HG02642 (cell line): ENCODE measurements around the gene TNIP1.

Experiments used
- ATAC-seq: cut with Tn5 transposase; IDR thresholded peaks from one replicate; pipeline ENCODE4 v1.9.1; 2021; ENCODE audit warnings: mild to moderate bottlenecking; ENCODE audit not compliant: unreplicated experiment, poor library complexity

TNIP1 gene

DNA sequence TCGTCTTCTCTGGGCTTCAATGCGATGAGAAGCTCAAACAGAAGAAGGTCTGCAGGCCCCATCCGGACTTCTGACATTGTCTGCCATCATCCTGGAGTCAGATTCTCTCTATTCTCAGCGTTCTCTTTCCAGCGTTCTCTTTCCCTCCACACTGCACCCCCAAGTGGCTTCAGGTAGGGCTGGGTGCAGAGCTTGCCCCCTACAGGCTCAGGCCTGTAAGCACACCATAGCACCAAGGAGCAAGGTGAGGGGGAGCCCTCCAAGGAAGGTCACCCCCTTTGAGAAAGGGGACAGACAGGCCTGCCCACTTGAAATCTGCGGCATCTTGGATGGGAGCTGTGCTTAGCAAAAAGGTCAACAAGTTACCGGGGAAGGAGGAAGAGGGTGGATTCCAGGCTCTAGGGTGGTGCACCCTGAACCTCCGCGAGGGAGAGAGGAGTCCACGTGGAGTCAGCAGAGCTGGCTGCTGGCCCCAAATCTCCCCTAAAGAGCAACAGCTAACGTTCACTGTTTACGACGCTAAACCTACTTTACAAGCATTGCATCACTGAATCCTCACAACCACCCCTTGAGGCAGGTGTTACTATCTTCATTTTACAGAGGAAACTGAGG is 32.9 kb downstream of the TNIP1 start:
- peak; percentile 58 for ATAC-seq

DNA sequence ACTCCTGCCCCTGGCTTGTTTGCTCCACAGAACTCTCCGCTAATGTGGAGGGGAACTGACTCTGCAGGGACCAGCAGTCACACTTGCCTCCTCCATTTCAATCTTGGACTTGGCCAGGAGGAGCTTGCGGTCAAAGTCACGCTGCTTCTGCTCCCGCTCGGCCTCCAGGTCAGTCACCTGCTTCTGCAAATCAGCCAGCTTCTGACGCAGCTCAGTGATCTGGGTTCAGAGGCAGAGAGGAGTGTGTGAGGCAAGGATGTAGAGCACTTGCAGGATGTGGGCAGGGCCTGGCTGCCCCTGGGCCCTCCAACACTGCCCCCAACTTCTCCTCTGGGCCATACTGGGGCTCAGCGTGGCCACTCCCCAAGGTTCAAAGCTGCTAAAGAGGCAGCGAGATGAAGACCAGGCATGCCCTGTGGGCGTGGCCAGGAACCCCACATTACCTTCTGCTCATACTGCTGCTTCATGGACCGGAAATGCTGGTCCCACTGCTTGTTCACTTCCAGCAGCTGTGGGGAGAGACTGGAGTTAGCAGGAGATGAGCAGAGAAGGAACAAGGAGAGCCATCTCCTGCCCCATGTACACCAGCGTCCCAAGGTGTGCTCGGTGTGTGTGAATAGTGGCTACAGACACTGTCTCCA is 38.3 kb downstream of the TNIP1 start:
- no peak for ATAC-seq

DNA sequence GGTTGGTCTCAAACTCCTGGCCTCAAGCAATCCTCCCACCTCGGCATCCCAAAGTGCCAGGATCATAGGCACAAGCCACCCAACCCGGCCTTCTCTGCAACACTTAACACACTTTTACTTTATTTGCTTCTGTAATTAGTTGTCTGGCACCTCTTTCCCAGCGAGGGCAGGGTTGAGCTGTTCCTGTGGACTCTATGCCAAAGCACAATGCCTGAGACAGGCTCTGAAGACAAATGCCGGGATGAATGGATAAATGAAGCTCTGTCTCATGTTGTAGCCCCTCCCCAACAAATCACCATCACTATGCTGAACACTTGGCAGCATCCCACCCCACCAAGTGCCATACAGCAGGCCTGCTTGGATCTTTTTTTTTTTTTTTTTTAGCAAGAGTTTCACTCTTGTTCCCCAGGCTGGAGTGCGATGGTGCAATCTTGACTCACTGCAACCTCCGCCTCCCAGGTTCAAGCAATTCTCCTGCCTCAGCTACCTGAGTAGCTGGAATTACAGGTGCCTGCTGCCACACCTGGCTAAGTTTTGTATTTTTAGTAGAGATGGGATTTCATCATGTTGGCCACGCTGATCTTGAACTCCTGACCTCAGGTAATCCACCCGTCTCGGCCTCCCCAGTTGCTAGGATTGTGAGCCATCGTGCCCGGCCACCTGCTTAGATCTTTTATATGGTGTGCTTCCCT is 39.1 kb downstream of the TNIP1 start:
- no peak for ATAC-seq

DNA sequence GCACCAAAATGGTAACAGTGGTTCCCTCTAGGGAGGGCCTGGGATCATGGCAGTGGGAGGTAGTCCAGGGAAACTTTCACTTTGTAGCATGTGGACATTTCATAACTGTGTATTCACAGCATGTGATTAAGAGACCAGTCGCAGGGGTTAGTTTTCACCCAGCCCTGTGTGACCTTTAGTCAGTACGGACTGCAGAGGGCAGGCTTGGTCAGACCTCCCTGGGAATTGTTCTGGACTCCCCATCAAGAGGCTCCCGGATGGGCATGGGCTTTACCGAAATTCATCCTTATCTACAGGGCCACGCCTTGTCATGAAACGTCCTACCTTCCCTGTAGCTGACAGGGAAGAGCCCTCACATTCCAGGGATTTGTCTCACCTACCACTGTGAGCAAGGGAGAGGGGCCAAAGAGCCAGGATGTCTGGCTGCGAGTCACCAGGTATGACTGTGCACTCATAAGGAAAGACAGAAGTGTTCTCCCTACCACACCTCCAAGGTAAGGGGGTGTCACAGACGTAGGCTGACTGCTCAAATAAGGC is 40.6 kb downstream of the TNIP1 start:
- no peak for ATAC-seq

DNA sequence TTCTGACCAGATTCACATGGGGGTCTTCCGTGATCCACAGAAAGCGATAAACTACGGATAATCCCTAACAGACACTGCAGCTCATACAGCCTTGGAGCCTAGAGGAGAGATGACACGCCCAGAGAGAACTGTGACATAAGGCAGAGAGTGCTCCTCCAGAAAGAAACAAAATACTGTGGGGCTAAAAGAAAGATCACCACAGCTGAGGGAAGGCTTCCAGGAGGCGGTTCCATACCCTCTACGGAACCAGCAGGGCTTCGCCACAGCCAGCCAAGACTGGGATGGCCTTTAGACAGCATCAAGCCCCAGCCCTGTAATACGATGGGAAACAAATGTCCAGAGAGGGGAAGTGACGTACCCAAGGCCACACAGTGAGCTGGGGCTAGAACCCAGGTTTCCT is 41.2 kb downstream of the TNIP1 start:
- no peak for ATAC-seq

DNA sequence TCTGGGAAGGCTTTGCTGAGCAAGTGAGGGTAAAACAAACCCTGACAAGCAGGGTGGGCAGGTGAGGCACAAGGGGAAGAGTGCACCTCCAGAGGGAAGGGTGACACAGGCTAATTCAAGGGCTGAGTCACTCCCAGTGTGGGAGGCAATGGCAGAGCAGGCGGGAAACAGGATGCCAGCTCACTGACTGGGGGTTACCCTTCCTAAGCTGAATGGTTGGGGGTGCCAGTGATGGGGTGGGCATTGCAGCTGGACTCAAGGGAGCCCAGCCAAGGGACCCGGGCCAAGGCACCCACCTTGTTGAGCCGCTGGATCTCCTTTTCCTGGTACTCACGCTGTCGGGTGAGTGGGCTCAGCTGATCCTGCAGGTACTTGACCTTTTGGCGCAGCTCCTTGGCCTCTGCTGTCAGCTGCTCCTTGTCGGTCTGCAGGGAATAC is 42.0 kb downstream of the TNIP1 start:
- ATAC-seq: no peak

DNA sequence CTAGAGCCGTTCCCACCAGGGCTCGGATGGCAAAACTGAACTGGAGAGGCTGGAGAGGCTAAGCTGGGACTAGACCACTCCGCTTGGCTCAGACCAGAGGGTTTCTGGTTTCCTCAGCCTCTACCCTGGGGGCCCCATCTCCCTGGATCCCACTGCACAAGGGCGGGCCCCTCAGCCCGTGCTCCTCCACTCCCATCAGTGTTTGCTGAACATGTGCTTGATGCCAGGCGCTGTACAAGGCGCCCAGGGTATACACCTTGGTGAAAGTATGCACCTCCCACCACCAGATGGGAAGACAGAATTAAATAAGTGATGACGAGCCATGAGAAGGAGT is 42.5 kb downstream of the TNIP1 start:
- ATAC-seq: no peak

DNA sequence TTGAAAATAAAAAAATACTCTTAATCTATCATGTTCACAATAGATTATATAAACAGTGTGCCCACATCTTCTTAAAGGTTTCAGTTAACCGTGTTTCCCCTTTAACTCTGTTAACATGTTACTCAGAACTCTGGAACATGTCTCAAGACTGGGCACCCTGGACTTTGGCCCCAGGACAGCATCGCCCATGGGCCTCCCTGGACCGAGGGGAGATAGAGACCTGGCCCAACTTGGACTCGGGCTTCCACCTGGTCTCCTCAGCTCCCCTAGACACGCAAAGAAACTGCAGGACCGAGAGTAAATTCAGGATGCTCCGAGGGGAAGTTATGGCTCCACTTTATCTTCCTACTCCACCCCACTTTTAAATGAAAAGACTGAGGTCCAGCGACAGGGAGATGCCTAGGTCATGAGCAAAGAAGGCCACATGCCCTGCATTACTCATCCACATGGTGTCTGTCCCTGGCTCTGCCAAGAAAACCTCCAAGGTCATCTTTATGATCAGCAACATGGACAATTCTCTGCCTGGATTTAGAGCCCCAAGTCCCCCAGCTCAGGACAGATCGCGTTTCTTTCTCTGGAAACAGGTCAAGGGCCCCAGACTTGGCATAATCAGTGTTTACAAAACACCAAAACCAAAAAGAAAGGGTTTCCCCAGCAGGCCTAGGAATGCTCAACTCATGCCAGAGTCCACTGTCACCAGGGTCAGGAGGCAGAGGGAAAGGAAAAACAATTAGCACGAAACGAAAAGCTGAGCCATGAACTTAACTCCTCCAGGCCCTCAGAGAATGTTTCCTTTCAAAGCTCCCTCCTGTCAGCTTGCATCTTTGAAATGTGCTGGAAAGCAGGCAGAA is 43.0 kb downstream of the TNIP1 start:
- ATAC-seq: no peak

DNA sequence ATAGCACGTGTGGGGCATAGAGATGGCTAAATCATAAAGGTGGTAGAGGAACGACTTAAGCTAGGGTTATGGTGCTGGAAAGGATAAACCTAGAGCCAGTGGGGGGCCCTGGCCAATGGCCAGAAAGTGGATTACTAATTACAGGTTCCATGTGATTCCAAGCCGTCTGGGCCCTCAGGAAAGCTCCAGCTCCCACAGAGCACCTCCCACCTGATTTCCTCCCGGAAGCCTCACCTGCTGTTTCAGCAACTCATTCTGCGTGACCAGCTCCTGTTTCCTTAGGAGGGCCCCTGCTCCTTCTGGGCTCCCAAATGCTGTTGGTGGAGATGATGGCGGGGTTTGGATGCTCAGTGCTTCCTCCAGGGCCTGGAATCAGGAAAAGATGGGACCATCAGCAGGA is 44.3 kb downstream of the TNIP1 start:
- ATAC-seq: no peak

DNA sequence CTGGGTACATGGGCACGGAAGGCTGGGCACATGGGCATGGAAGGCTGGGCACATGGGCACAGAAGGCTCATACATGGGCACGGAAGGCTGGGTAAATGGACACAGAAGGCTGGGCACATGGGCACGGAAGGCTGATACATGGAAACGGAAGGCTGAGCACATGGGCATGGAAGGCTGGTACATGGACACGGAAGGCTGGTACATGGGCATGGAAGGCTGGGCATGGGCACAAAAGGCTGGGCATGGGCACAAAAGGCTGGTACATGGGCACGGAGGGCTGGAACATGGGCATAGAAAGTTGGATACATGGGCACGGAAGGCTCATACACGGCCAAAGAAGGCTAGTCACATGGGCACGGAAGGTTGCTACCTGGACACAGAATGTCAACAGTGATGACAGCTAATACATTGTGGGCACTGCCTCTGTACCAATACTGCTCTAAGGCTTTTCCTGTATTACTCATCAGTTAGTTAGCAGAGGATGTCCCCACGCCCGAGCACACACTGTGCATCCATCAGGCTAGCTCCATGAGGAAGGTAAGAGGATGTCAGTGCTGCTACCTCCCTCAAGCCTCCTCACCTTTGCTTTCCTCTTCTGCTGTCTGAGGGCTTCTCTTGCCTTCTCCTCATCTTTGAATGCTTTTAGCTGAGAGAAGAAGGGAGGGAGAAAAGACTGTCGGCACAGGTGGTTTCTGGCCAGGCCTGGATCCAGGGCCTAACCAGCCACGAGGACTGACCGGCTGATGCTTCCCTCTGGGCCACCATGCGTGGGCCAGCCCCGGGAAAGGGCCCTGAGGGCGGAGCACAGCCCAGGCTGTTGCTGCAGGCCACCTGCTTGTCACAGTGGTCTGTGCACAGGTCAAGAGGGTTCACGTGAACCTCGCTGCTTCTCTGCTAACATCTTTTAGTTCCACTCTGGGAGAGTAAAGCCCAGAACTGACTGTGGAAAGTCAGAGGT is 46.1 kb downstream of the TNIP1 start:
- no peak for ATAC-seq

DNA sequence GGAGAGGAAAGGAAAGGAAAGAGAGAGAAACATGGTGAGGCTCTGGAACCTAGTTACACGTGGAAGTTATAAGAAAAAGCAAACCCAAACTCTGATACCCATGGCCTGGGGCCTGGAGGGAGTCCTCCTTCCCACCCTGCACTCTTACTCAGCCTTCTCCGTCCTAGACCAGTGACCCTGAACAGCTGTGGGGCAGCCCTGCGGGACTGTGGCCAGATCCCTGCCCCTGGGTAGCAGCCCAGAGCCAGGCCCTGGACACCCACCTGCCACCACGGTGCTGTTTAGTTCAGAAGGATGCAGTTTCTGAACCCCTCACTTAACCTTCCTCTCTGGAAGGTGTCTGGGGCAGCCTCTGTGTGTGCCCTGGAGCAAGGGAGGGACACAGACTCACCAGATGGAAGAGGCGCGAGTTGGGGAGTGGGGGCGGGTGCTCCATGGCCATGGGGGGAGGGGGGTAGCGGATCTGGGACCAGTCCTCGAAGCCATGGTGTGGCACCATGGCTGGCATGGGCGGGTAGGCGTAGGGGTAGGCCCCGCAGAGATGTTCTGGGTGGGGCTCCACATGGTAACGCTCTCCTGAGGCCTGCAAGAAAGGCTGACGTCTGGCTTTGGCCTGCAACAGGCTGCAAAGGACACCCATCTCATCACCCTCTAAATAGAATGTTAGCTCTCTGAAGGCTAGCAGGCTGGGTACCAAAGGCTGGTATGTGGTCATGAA is 47.5 kb downstream of the TNIP1 start:
- no peak for ATAC-seq

DNA sequence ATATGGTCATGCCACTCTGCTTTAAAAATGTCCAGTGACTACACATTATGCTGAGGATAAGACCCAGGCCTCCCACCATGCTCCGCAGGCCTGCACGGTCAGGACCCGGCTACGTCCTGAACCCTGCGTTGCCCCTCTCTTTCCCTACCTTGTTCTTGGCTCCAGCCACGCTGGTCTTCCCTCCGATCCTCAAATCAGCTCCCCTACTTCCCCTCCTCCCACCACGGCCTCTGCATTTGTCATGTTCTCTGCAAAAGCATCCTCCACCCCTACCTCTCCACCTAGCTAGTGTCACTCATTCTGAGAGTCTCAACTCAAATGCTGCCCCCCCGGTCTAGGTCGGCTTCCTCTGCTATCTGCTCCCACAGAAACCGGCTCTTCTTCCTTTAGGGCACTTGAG is 49.3 kb downstream of the TNIP1 start:
- no peak for ATAC-seq

DNA sequence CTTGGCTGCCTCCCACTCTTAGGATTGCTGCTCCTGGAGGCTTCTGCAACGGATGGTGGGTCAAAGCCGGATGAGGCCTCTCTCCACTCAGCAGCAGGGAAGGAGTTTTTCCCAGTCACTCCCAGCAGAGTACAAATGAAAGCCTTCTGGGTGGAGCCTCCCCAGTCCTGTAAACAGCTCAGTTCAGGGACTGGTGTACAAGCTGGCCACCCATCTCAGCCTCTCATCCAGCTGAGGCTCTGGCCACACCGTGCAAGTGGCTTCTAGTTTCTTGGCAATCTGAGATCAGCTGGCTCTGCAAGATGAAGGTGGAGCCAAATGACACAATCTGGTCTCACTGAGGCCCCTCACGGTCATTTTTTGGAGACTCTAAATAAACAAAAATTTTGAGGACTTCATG is 50.5 kb downstream of the TNIP1 start:
- no peak for ATAC-seq

DNA sequence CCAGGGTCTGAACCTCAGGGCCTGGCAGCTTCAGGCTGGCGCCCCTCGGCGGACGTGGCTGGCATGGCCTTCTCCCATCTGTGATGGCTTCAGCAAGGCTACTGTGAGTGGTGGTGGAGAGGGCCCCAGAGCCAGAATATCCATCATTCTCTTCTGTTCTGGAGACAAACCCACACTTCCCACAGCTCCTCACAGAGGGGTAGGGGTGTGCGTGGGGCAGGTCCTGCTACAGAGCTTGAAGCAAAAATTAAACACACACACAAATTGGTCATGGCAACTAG is 50.8 kb downstream of the TNIP1 start:
- no peak for ATAC-seq

DNA sequence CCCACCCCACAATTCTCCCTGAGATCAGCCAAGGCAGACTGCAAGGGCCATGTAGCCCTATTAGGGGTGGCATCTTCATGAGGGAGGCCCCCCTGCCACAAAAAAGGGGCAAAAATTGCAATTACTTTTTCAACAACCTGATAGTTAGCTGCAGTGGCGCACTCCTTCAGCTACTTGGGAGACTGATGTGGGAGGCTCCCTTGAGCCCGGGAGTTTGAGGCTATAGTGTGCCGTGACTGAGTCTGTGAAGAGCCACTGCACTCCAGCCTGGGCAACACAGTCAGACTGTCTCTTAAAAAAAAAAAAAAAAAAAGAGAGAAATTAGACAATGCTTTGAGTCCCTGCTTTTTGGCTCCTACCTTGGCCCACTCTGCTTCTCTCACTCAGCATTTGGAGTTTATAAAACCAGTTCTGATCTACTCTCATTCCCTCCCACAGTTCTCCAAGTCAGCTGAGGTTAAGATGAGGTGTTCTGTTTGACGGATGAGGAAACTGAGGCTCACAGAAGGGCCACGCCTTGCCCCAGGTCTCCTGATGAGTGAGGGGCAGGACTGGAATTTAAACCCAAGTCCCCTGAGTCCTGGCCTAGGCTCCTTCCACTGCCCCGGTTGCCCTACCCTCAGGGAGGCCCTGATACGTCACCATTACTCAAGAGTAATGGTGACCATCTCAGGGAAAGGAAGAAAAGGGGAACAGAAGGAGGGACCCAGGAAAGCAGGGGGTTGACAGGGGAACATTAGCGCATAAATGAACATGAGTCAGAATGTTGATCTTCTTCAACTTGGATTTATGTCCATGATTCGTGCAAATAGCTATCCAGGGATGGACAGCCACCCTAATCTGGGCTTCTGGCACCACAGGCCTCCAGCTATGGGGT is 51.4 kb downstream of the TNIP1 start:
- no peak for ATAC-seq

DNA sequence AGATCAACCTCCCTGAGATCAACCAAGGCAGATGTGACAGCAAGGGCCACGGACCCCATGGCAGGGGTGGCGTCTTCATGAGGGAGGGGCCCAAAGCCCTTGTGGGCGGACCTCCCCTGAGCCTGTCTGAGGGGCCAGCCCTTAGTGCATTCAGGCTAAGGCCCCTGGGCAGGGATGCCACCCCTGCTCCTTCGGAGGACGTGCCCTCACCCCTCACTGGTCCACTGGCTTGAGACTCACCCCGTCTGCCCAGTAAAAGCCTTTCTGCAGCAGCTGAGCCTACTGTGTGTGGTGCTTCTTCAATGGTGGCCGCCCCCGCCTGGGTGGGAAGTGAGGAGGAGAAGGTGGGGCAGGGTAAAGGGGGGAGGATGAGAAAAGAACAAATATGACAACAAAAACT is 52.1 kb downstream of the TNIP1 start:
- no peak for ATAC-seq

DNA sequence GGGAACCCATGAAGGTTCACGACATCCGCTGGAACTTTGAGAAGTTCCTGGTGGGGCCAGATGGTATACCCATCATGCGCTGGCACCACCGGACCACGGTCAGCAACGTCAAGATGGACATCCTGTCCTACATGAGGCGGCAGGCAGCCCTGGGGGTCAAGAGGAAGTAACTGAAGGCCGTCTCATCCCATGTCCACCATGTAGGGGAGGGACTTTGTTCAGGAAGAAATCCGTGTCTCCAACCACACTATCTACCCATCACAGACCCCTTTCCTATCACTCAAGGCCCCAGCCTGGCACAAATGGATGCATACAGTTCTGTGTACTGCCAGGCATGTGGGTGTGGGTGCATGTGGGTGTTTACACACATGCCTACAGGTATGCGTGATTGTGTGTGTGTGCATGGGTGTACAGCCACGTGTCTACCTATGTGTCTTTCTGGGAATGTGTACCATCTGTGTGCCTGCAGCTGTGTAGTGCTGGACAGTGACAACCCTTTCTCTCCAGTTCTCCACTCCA is 52.8 kb downstream of the TNIP1 start:
- ATAC-seq: no peak

DNA sequence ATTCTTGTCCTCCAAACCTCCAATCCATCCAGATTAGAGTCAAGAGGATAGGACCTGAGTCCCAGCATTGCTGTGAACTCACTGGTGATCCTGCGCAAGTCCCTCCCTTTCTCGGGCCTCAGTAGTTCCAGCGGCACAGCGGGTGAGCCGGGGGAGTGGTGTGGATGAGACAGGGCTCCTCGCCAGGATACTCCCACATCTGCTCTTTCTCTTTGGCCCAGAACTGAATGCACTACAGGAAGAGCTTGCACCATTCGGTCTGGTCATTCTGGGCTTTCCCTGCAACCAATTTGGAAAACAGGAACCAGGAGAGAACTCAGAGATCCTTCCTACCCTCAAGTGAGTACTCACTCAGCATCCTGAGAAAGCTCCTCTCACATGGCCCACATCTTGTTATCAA is 54.2 kb downstream of the TNIP1 start:
- no peak for ATAC-seq
